H1 (cell line): ENCODE measurements around the gene WIPI1.

Source experiments
- CREB1 ChIP-seq: IDR thresholded peaks from 2 replicates; pipeline ENCODE4 v1.6.1; 2012; ENCODE audit warnings: inconsistent platforms
- CTCF ChIP-seq, 3 experiments: IDR thresholded peaks; 1 replicate in 2 of 3; 2 replicates in 1 of 3; pipeline versions ENCODE4 v1.5.1 to v1.6.1; 2011; ENCODE audit warnings: low read length in 3 of 3, mild to moderate bottlenecking in 3 of 3, inconsistent platforms in 2 of 3, low read depth in 1 of 3, moderate library complexity in 1 of 3; ENCODE audit not compliant: insufficient read depth in 1 of 3; ENCODE audit errors: control extremely low read depth in 1 of 3
- EZH2 ChIP-seq: fragments of 200-600 bp; sonication (generic); IDR thresholded peaks from 2 replicates; pipeline ENCODE4 v1.7.1; 2012; ENCODE audit warnings: low read depth, mild to moderate bottlenecking, moderate library complexity, low read length, inconsistent platforms; ENCODE audit not compliant: severe bottlenecking
- FOSL1 ChIP-seq: IDR thresholded peaks from 2 replicates; pipeline ENCODE4 v1.6.1; 2011; ENCODE audit warnings: mild to moderate bottlenecking, low read depth, low read length, moderate library complexity; ENCODE audit not compliant: insufficient read depth
- GABPA ChIP-seq: IDR thresholded peaks from 2 replicates; pipeline ENCODE4 v1.6.1; 2011; ENCODE audit warnings: mild to moderate bottlenecking, low read length, moderate library complexity, borderline replicate concordance; ENCODE audit not compliant: insufficient read depth
- NRF1 ChIP-seq: IDR thresholded peaks from 2 replicates; pipeline ENCODE4 v1.6.1; 2011; ENCODE audit warnings: mild to moderate bottlenecking, low read depth, low read length, improper control_type of control experiment
- POLR2AphosphoS5 ChIP-seq: IDR thresholded peaks from 2 replicates; pipeline ENCODE4 v1.6.1; 2011; ENCODE audit warnings: low read depth, low read length
- RNF2 ChIP-seq: fragments of 200-900, 300-1000 bp; sonication (generic); IDR thresholded peaks from 2 replicates; pipeline ENCODE4 v1.7.1; 2016; ENCODE audit warnings: borderline replicate concordance, low read depth, mild to moderate bottlenecking, antibody characterized with exemption, low read length; ENCODE audit not compliant: poor library complexity, severe bottlenecking; ENCODE audit errors: missing control alignments
- SP2 ChIP-seq: IDR thresholded peaks from 2 replicates; pipeline ENCODE4 v1.6.1; 2012; ENCODE audit warnings: mild to moderate bottlenecking, low read length, inconsistent platforms

GRCh38 chr17:68398691-68399637 is 58.3 kb downstream of the WIPI1 start:
- TF ChIP-seq RNF2 = no peak
- no peak for TF ChIP-seq FOSL1
- TF ChIP-seq CTCF (IDR thresholded peaks at IDR 0.05; ENCODE audit: control extremely low read depth in 1 of 3, insufficient read depth in 1 of 3, low read depth in 1 of 3, low read length in 3 of 3) = peak; percentile 83 to 92 (median 92)
- TF ChIP-seq POLR2AphosphoS5 = no peak
- no peak for TF ChIP-seq GABPA
- TF ChIP-seq CREB1 = no peak
- TF ChIP-seq NRF1 = no peak
- TF ChIP-seq EZH2 = no peak
- no peak for TF ChIP-seq SP2
